Right lobe of liver (tissue), 4 donors: ENCODE data around the gene FBLIM1.

ENCODE experiments used
- POLR2A ChIP-seq: fragments of 450-650 bp; IDR thresholded peaks from one replicate; pipeline ENCODE4 v1.6.1; 2017; ENCODE audit warnings: antibody characterized with exemption, mild to moderate bottlenecking
- TF ChIP-seq, protein P1 (sequence below), 4 donors: fragments of 200-600 bp in 3 of 4; fragments of 450-650 bp in 1 of 4; IDR thresholded peaks; one replicate each; pipeline versions ENCODE4 v1.5.1 to v1.8.0; 2016 to 2022; ENCODE audit warnings: antibody characterized with exemption in 4 of 4, mild to moderate bottlenecking in 2 of 4
- donor health status: DM: no; HTN: no; CAD: no.
- donor health status: DM: no; HTN: no; CAD: no.
- donor health status: DM: no; HTN: yes; CAD: no.

DNA sequence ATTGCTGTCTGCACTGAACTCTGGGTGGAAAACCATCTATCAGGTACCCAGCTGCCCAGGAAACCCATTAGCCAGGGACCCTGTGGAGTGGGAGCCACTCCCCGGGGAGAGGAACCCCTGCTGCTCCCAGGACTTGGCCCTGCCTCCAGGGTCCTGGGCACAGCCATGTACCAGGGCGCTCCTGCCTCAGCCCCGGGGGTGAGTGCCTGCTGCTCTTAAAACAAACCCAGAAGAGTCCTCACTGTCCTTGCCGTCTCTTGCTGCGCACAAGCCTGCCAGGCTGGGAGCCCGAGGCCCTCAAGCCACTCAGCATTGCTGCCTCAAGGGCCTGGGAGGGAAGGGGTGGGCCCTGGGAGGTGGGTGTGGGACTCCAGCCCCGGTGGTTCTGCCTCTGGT, 25.9 kb upstream of the FBLIM1 start:
- TF ChIP-seq, protein P1, sequence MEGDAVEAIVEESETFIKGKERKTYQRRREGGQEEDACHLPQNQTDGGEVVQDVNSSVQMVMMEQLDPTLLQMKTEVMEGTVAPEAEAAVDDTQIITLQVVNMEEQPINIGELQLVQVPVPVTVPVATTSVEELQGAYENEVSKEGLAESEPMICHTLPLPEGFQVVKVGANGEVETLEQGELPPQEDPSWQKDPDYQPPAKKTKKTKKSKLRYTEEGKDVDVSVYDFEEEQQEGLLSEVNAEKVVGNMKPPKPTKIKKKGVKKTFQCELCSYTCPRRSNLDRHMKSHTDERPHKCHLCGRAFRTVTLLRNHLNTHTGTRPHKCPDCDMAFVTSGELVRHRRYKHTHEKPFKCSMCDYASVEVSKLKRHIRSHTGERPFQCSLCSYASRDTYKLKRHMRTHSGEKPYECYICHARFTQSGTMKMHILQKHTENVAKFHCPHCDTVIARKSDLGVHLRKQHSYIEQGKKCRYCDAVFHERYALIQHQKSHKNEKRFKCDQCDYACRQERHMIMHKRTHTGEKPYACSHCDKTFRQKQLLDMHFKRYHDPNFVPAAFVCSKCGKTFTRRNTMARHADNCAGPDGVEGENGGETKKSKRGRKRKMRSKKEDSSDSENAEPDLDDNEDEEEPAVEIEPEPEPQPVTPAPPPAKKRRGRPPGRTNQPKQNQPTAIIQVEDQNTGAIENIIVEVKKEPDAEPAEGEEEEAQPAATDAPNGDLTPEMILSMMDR (IDR thresholded peaks at IDR 0.05): no peak
- TF ChIP-seq POLR2A: no peak
